Measurements from ENCODE around the gene IRF1.

Gene IRF1

GRCh38 chr5:132455614-132456115, 34.9 kb downstream of the IRF1 start:
- no peaks in the 10 kb centered on the region for H3K36me3 ChIP-seq
- no peak for TF ChIP-seq CTCF (IDR thresholded peaks at IDR 0.05)
- H3K9me3 ChIP-seq, result no peaks in the 10 kb centered on the region
- peak overlapping the region; percentile 54 to 60 for H3K4me3 ChIP-seq (ENCODE audit: low read depth in 1 of 2, low read length in 1 of 2)
- peaks cover 96 to 100% of the 10 kb centered on the region in 2 experiments for H3K4me1 ChIP-seq (ENCODE audit: control insufficient read depth in 1 of 2, insufficient read depth in 1 of 2, low read depth in 1 of 2, low read length in 1 of 2)
- H3K27me3 ChIP-seq, result no peaks in the 10 kb centered on the region
- peak overlapping the region; percentile 100 for H3K27ac ChIP-seq

GRCh38 chr5:132454361-132454760, 36.2 kb downstream of the IRF1 start:
- H3K27ac ChIP-seq, result peak overlapping the region; percentile 100
- H3K4me1 ChIP-seq (ENCODE audit: control insufficient read depth in 1 of 2, insufficient read depth in 1 of 2, low read depth in 1 of 2, low read length in 1 of 2), result peaks cover 83 to 87% of the 10 kb centered on the region in 2 experiments

GRCh38 chr5:132451387-132451786, 39.2 kb downstream of the IRF1 start:
- Histone ChIP-seq H3K27ac (peak overlapping the region; percentile 100), H3K4me3 (ENCODE audit: low read depth in 1 of 2, low read length in 1 of 2) (no peak overlapping the region), H3K36me3 (no peaks in the 10 kb centered on the region), H3K27me3 (no peaks in the 10 kb centered on the region), H3K4me1 (ENCODE audit: control insufficient read depth in 1 of 2, insufficient read depth in 1 of 2, low read depth in 1 of 2, low read length in 1 of 2) (peaks cover 71 to 75% of the 10 kb centered on the region in 2 experiments), H3K9me3 (no peaks in the 10 kb centered on the region)
- TF ChIP-seq CTCF (IDR thresholded peaks at IDR 0.05), result no peak

More at GRCh38 chr5:132454361-132454760, 36.2 kb downstream of the IRF1 start:
- no peaks in the 10 kb centered on the region for H3K9me3 ChIP-seq
- no peaks in the 10 kb centered on the region for H3K36me3 ChIP-seq
- H3K27me3 ChIP-seq, result no peaks in the 10 kb centered on the region
- H3K4me3 ChIP-seq (ENCODE audit: low read depth in 1 of 2, low read length in 1 of 2), result peak overlapping the region; percentile 10 to 54
- no peak for TF ChIP-seq CTCF (IDR thresholded peaks at IDR 0.05)

- Histone ChIP-seq H3K9me3 (no peaks in the 10 kb centered on the region), H3K36me3 (no peaks in the 10 kb centered on the region), H3K27me3 (no peaks in the 10 kb centered on the region), H3K27ac (peak overlapping the region; percentile 65), H3K4me1 (ENCODE audit: control insufficient read depth in 1 of 2, insufficient read depth in 1 of 2, low read depth in 1 of 2, low read length in 1 of 2) (peaks cover 61 to 62% of the 10 kb centered on the region in 2 experiments), H3K4me3 (ENCODE audit: low read depth in 1 of 2, low read length in 1 of 2) (no peak overlapping the region)
- no peak for TF ChIP-seq CTCF (IDR thresholded peaks at IDR 0.05)
Measured at GRCh38 chr5:132449060-132449459, 41.5 kb downstream of the IRF1 start.

GRCh38 chr5:132447196-132447595, 43.4 kb downstream of the IRF1 start:
- peak overlapping the region; percentile 62 for H3K27ac ChIP-seq

More at GRCh38 chr5:132447196-132447595, 43.4 kb downstream of the IRF1 start:
- H3K27me3 ChIP-seq, result no peaks in the 10 kb centered on the region
- no peak for TF ChIP-seq CTCF (IDR thresholded peaks at IDR 0.05)
- no peaks in the 10 kb centered on the region for H3K36me3 ChIP-seq
- peaks cover 57 to 60% of the 10 kb centered on the region in 2 experiments for H3K4me1 ChIP-seq (ENCODE audit: control insufficient read depth in 1 of 2, insufficient read depth in 1 of 2, low read depth in 1 of 2, low read length in 1 of 2)
- no peak overlapping the region for H3K4me3 ChIP-seq (ENCODE audit: low read depth in 1 of 2, low read length in 1 of 2)
- H3K9me3 ChIP-seq, result no peaks in the 10 kb centered on the region

Measured in neutrophil (primary cell).